HepG2 (cell line): ENCODE results near the gene LUC7L. TPM values are rescaled to one million over a fixed set of nuclear protein-coding genes. Genes with fewer than 3 reads are reported as not detected.

Experiments used
- AGO2 ChIP-seq: fragments of 200-400 bp; formaldehyde crosslinking; optimal IDR thresholded peaks from 2 replicates; pipeline ENCODE3; 2017; ENCODE audit warnings: mild to moderate bottlenecking, low read depth, low read length, moderate library complexity
- CREM ChIP-seq, 2 experiments: sonication (generic) in 1 of 2; formaldehyde crosslinking in 1 of 2; IDR thresholded peaks; 2 replicates each; pipeline versions ENCODE4 v1.4.0 to v1.6.1; 2016 to 2020; ENCODE audit warnings: antibody characterized with exemption in 1 of 2, mild to moderate bottlenecking in 1 of 2, missing genetic modification reagents in 1 of 2
- DMAP1 ChIP-seq: IDR thresholded peaks from 2 replicates; pipeline ENCODE4 v1.6.1; 2016
- DRAP1 ChIP-seq: IDR thresholded peaks from 2 replicates; pipeline ENCODE4 v1.6.1; 2016; ENCODE audit warnings: missing genetic modification reagents, missing compliant biosample characterization
- KDM4B ChIP-seq: sonication (generic); formaldehyde crosslinking; IDR thresholded peaks from 2 replicates; pipeline ENCODE4 v1.4.0; 2020; ENCODE audit warnings: missing genetic modification reagents
- MAFF ChIP-seq: IDR thresholded peaks from 2 replicates; pipeline ENCODE4 v1.6.1; 2011; ENCODE audit warnings: low read depth, low read length, improper control_type of control experiment
- MBNL3 ChIP-seq: fragments of 250-450 bp; sonication (Bioruptor Pico); conservative IDR thresholded peaks from 2 replicates; pipeline ENCODE4 v1.8.0; 2022; ENCODE audit warnings: mild to moderate bottlenecking, inconsistent platforms
- NFE2 ChIP-seq: sonication (generic); formaldehyde crosslinking; IDR thresholded peaks from 2 replicates; pipeline ENCODE4 v1.4.0; 2020; ENCODE audit warnings: missing genetic modification reagents
- NONO ChIP-seq, 2 experiments: fragments of 450-650 bp in 1 of 2; sonication (generic) in 1 of 2; formaldehyde crosslinking in 1 of 2; IDR thresholded peaks in 1 of 2; conservative IDR thresholded peaks in 1 of 2; 2 replicates each; pipeline versions ENCODE4 v1.6.1 to v1.8.0; 2017 to 2022; ENCODE audit warnings: mild to moderate bottlenecking in 1 of 2, missing genetic modification reagents in 1 of 2, moderate library complexity in 1 of 2
- NR2C2 ChIP-seq: sonication (generic); formaldehyde crosslinking; IDR thresholded peaks from 2 replicates; pipeline ENCODE4 v1.4.0; 2020; ENCODE audit warnings: missing genetic modification reagents, mild to moderate bottlenecking, moderate library complexity, borderline replicate concordance
- PHF5A ChIP-seq: IDR thresholded peaks from one replicate; pipeline ENCODE4 v1.6.1; 2018; ENCODE audit warnings: low read depth, missing genetic modification reagents; ENCODE audit not compliant: unreplicated experiment
- PRPF4 ChIP-seq: fragments of 200-400 bp; formaldehyde crosslinking; IDR thresholded peaks from 2 replicates; pipeline ENCODE4 v1.6.1; 2016; ENCODE audit warnings: low read length, low read depth; ENCODE audit not compliant: poor library complexity, severe bottlenecking
- SAP130 ChIP-seq: IDR thresholded peaks from 2 replicates; pipeline ENCODE4 v1.6.1; 2016; ENCODE audit warnings: low read depth
- SATB2 ChIP-seq: sonication (generic); formaldehyde crosslinking; IDR thresholded peaks from 2 replicates; pipeline ENCODE4 v1.5.0; 2020; ENCODE audit warnings: missing genetic modification reagents
- SMARCC2 ChIP-seq: fragments of 450-650 bp; IDR thresholded peaks from 2 replicates; pipeline ENCODE4 v1.6.1; 2017; ENCODE audit warnings: antibody characterized with exemption, mild to moderate bottlenecking
- STAG1 ChIP-seq: sonication (generic); formaldehyde crosslinking; IDR thresholded peaks from 2 replicates; pipeline ENCODE4 v1.4.0; 2020; ENCODE audit warnings: missing genetic modification reagents
- TBX3 ChIP-seq: fragments of 450-650 bp; IDR thresholded peaks from 2 replicates; pipeline ENCODE4 v1.6.1; 2017; ENCODE audit warnings: antibody characterized with exemption, mild to moderate bottlenecking, inconsistent platforms, borderline replicate concordance
- ZBTB46 ChIP-seq: sonication (generic); formaldehyde crosslinking; IDR thresholded peaks from 2 replicates; pipeline ENCODE4 v1.4.0; 2020; ENCODE audit warnings: mild to moderate bottlenecking, missing genetic modification reagents, borderline replicate concordance
- ZFP36L2 ChIP-seq: sonication (generic); formaldehyde crosslinking; IDR thresholded peaks from 2 replicates; pipeline ENCODE4 v1.4.0; 2020; ENCODE audit warnings: missing genetic modification reagents
- ZFP62 ChIP-seq: sonication (generic); formaldehyde crosslinking; IDR thresholded peaks from 2 replicates; pipeline ENCODE4 v1.4.0; 2020; ENCODE audit warnings: missing genetic modification reagents
- ZNF230 ChIP-seq: sonication (generic); formaldehyde crosslinking; IDR thresholded peaks from 2 replicates; pipeline ENCODE4 v1.4.0; 2020; ENCODE audit warnings: mild to moderate bottlenecking, missing genetic modification reagents
- ZNF264 ChIP-seq: sonication (generic); formaldehyde crosslinking; IDR thresholded peaks from 2 replicates; pipeline ENCODE4 v1.4.0; 2020; ENCODE audit warnings: missing genetic modification reagents
- ZNF549 ChIP-seq: sonication (generic); formaldehyde crosslinking; IDR thresholded peaks from 2 replicates; pipeline ENCODE4 v1.5.0; 2020; ENCODE audit warnings: missing genetic modification reagents
- ZNF556 ChIP-seq: sonication (generic); formaldehyde crosslinking; IDR thresholded peaks from 2 replicates; pipeline ENCODE4 v1.4.0; 2020; ENCODE audit warnings: mild to moderate bottlenecking, missing genetic modification reagents, borderline replicate concordance
- ZNF567 ChIP-seq: sonication (generic); formaldehyde crosslinking; IDR thresholded peaks from 2 replicates; pipeline ENCODE4 v1.8.1; 2023; ENCODE audit warnings: mild to moderate bottlenecking, missing genetic modification reagents, borderline replicate concordance
- ZNF576 ChIP-seq: sonication (generic); formaldehyde crosslinking; IDR thresholded peaks from 2 replicates; pipeline ENCODE4 v1.4.0; 2020; ENCODE audit warnings: mild to moderate bottlenecking, missing genetic modification reagents
- ZNF616 ChIP-seq: sonication (generic); formaldehyde crosslinking; IDR thresholded peaks from 2 replicates; pipeline ENCODE4 v1.5.0; 2020; ENCODE audit warnings: low read depth, mild to moderate bottlenecking, missing genetic modification reagents
- polyA plus RNA-seq, 8 experiments: library from polyadenylated mRNA; depleted of rRNA in 3 of 8; stranded (reverse) in 7 of 8; unstranded in 1 of 8; fragments of >200 nt; fragmentation: Illumina TruSeq in 4 of 8; extraction: Trizol in 4 of 8; gene quantifications; 2 replicates each; pipeline versions ENCODE4 v1.2.1 to v1.2.3, GENCODE V29; 2011 to 2016; ENCODE audit warnings: low read depth in 4 of 8, missing spikeins in 1 of 8, mixed read lengths in 1 of 8; ENCODE audit not compliant: insufficient read depth in 1 of 8
- total RNA-seq, 5 experiments: library from RNA; depleted of rRNA; stranded (reverse); fragments of >200 nt; fragmentation: Illumina TruSeq; extraction: Trizol; gene quantifications; 2 replicates each; pipeline ENCODE4 v1.2.3, GENCODE V29; 2016; ENCODE audit warnings: low read depth in 1 of 5
- TF ChIP-seq, protein P1 (sequence below): IDR thresholded peaks from 2 replicates; pipeline ENCODE4 v1.6.1; 2016; ENCODE audit warnings: mild to moderate bottlenecking

The LUC7L gene
- total and polyA plus RNA-seq, 2 of the 13 experiments (the other 11 are each of a cell fraction or from before 2014, with no cell fraction given) = 48.7 to 56.9 TPM

- TF ChIP-seq AGO2 (peak; percentile 88), ZNF549 (CRISPR knock-in tag) (no peak), ZNF264 (CRISPR knock-in tag) (no peak), NR2C2 (CRISPR knock-in tag) (peak; percentile 60; the same call in 1 of the 2 replicates), NONO (IDR thresholded peaks at IDR 0.05) (no peak), NONO (CRISPR knock-in tag; conservative IDR thresholded peaks at IDR 0.05) (peak; percentile 77), DMAP1 (CRISPR knock-in tag) (peak; percentile 55), STAG1 (no peak), KDM4B (CRISPR knock-in tag) (0 out of 2 replicates have a peak, but pooled peaks have one; percentile 32), TBX3 (no peak), ZNF230 (CRISPR knock-in tag) (no peak), ZFP36L2 (CRISPR knock-in tag) (no peak), CREM (IDR thresholded peaks at IDR 0.05) (peak; percentile 58), CREM (CRISPR knock-in tag; IDR thresholded peaks at IDR 0.05) (no peak), ZNF576 (CRISPR knock-in tag) (no peak), DRAP1 (CRISPR knock-in tag) (no peak; the same call in 1 of the 2 replicates), ZNF616 (no peak), PRPF4 (no peak), PHF5A (CRISPR knock-in tag) (no peak), SAP130 (peak; percentile 90), MBNL3 (no peak), ZFP62 (CRISPR knock-in tag) (no peak), NFE2 (no peak), MAFF (no peak), SMARCC2 (no peak), ZBTB46 (CRISPR knock-in tag) (no peak), SATB2 (CRISPR knock-in tag) (no peak), ZNF556 (0 out of 2 replicates have a peak, but pooled peaks have one; percentile 62), ZNF567 (CRISPR knock-in tag) (no peak)
- TF ChIP-seq, protein P1, sequence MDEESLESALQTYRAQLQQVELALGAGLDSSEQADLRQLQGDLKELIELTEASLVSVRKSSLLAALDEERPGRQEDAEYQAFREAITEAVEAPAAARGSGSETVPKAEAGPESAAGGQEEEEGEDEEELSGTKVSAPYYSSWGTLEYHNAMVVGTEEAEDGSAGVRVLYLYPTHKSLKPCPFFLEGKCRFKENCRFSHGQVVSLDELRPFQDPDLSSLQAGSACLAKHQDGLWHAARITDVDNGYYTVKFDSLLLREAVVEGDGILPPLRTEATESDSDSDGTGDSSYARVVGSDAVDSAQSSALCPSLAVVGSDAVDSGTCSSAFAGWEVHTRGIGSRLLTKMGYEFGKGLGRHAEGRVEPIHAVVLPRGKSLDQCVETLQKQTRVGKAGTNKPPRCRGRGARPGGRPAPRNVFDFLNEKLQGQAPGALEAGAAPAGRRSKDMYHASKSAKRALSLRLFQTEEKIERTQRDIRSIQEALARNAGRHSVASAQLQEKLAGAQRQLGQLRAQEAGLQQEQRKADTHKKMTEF (CRISPR knock-in tag) = peak; percentile 29; the same call in 1 of the 2 replicates
Measured at GRCh38 chr16:234468-235305, 5.4 kb upstream of the LUC7L start, which contains the start of gene FAM234A (continued).
